HG03469 (cell line): ENCODE measurements around the gene CALR3.
A peak's percentile ranks its signal among the peaks of the same experiment; 100 is the strongest.
"Not testable (repeated sequence)": the region's sequence is repeated elsewhere in the genome, so short reads cannot be mapped to it uniquely, and the experiment has no call there.

Experiments
- ATAC-seq: cut with Tn5 transposase; IDR thresholded peaks from one replicate; pipeline ENCODE4 v1.9.1; 2021; ENCODE audit warnings: mild to moderate bottlenecking, moderate library complexity, moderate number of reproducible peaks; ENCODE audit not compliant: unreplicated experiment

Gene CALR3, protein sequence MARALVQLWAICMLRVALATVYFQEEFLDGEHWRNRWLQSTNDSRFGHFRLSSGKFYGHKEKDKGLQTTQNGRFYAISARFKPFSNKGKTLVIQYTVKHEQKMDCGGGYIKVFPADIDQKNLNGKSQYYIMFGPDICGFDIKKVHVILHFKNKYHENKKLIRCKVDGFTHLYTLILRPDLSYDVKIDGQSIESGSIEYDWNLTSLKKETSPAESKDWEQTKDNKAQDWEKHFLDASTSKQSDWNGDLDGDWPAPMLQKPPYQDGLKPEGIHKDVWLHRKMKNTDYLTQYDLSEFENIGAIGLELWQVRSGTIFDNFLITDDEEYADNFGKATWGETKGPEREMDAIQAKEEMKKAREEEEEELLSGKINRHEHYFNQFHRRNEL

DNA sequence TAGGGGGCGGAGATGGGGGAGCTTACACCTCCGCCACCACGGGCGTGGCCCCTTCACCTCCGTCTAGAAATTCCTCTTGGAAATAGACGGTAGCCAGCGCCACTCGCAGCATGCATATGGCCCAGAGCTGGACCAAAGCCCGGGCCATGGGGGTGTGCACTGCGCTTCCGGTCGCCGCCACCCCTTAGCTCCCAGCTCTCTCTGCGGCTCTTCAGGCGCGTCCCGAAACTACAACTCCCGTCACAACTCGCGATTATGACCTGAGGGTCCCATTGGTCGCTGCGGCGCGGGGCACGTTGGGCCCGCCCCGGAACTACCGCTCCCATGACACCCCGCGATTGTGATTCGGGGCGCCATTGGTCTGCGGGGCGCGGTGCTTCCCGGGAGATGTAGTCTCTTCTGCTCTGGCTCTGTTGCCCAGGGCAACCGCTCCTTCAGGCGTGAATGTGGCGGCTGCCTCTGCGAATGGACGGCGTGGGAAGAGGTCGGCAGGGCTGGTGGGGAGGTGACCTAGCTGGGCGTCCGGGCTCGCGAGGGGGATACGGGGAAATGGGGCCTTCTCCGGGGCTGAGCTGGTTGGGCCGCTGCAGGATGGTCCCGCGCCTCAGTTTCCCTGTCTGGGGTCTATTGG is at the start of gene CALR3, which contains the start of gene C19orf44:
TSS of gene CALR3 (minus strand) at position 186 of the 631 bp plus-strand sequence. CDS start at position 148, 38 bp downstream.
TSS of gene C19orf44 (plus strand) at position 413 of the 631 bp plus-strand sequence. CDS start 4,399 bp downstream, outside the sequence.
- ATAC-seq, result peak; percentile 91

DNA sequence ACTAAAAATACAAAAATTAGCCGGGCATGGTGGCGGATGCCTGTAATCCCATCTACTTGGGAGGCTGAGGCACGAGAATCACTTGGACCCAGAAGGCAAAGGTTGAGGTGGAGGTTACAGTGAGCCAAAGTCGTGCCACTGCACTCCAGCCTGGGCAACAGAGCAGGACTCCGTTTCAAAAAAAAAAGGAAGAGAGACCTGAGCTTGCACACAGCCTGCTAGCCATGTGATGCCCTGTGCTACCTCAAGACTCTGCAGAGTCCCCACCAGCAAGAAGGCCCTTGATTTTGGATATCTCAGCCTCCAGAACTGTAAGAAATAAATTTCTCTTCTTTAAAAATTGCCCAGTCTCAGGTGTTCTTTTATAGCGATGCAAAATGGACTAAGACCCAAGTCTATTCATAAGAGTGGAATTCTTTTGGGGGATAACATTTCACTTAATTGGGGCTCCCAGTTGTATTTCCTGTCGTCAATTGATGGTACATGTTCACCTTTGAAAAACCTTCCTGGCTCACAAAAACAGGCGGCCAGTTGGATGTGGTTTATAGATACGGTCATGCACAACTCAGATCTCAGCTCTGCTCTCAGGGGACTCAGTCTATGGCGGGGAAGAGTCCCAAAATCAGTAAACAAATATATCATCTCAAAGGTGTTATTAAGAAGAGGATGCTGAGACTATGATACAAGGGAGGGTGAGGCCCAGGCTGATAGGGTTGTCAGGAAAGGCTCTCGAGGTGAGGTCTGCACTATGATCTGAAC is 48.7 kb upstream of the CALR3 start:
- ATAC-seq, result no peak

DNA sequence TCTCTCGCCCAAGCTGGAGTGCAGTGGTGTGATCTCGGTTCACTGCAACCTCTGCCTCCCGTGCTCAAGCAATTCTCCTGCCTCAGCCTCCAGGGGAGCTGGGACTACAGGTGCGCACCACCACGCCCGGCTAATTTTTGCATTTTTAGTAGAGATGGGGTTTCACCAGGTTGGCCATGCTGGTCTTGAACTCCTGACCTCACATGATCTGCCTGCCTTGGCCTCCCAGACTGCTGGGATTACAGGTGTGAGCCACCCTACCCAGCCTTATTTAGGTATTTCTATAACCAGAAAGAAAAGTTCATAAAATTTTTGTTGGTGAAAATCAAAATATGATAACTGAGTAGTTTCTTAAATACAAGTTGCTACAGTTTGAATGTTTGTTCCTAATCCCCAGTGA is 47.8 kb upstream of the CALR3 start:
- not testable (repeated sequence) for ATAC-seq

DNA sequence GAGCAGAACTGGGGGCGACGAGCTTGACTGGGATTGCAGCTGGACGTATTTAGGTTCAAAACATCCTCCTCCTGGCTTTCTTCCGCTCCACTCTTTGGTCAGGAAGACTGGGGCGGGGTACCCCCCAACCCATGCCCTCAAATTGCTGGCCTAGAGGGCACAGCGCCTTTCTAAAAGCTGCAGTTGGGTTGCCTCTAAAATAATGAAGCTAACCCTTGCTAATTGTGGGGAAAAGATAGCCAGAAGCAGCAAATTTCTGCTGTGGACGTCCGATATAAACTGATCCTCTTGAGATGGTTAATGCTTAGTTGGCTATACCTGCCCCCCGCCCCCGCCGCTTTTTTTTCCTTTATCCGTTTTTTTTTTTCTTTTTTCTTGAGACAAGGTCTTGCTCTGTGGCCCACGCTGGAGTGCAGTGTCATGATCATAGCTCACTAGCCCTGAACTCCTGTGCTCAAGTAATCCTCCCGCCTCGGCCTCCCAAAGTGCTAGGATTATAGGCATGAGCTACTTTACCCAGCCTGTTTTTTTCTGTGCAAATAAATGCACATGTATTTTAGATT is 47.0 kb upstream of the CALR3 start:
- ATAC-seq, result no peak

DNA sequence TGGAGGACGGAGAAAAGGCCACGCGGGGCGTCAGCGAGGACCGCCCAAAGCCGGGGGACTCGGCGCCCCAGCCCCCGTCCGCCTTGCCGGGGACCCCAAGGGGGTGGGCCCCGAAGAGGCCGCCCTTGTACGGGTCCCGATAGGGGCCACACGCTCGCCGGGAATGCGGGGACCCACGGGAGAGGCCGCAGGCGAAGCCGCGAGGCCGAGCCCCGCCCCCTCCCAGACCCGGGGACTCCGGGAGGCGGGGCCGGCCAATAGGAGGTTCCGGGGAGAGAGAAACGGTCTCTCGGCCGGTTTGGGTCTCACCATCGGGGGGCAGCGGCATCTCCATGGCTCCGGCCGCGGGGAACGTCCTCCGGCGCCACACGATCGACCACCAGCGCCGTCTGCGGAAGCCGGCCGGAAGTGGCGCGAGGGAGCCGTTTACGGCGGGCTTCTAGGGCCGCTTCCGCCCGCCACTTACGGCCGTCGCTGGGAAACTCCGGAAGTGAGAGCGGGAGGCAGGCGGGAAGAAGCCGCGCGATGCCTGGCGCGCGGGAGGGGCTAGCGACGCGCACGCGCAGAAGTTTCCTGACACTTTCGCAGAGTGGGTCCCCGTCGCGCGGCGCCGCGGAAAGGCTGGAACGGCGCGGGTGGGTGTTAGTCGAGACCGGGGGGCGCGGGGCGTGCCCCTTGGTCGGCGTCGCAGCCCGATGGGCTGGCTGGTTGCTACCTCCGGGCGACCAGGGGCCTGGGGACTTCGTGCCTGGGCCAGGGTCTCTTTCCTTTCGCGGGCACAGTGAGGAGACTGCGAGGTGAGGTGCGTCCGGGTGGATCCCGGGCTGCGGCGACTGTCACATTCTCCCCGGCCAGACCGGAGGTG is 46.3 kb upstream of the CALR3 start, which contains the start of gene CHERP:
TSS of gene CHERP (minus strand) at position 393 of the 865 bp plus-strand sequence. CDS start at position 334, 59 bp downstream.
- peak; percentile 62 for ATAC-seq

DNA sequence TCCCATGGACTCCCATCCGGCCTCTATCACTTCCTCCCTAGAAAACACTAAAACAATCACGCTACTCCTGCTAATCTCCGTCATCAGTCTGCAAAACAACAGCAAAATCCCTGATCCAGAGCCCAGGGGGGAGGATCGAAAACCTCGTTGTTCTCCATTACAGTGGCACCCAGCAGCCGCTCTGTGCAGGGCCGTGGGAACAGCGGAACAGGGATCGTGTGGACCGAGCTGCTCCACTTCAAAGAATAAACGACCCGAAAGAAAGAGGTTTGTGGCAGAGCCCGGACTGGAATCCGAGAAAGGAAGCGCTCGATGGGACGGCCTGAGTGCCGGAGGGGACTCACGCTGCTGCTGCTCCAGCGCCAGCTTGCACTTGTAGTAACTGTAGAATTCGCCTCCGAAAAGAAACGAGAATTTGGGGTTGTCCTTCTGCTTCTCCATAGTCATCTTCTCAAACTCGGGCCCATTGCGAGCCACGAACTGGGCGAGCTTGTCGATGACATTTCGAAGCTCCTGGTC is 45.6 kb upstream of the CALR3 start:
- no peak for ATAC-seq

DNA sequence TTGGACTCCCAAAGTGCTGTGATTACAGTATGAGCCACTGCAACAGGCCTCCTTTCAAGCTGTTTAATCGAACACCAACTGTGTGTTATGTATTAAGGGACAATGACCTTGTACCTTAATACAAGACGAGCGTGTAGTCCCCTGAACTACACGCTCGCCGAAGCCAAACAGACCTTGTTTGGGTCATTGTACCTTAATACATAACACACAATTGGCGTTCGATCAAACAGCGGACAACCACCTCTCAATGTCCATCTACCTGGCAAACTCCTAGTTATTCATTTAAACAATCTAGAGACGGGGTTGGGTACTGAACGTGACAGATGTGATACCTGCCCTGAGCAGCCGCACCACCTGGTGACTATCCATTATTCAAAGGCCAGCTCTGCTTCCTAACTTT is 45.0 kb upstream of the CALR3 start:
- ATAC-seq, result no peak

DNA sequence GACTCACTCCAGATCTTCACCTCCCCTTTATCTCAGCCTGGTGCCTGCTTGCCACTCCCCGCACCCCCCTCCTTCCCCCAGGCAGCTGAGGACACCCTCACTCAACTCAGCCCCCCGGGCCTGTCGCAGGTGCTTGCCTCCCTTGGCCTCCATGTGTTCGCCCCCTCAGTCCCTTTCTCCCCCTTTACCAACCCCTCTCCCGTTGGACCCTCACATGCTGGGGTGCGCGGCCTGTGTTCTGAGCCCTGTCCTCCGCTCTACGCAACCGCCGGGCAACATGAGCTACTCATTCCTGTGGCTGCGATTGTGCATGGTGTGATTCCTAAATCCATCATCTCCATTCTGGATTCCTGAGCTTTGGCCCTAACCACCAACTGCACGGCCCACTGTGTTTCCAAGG is 41.1 kb upstream of the CALR3 start:
- ATAC-seq, result no peak

DNA sequence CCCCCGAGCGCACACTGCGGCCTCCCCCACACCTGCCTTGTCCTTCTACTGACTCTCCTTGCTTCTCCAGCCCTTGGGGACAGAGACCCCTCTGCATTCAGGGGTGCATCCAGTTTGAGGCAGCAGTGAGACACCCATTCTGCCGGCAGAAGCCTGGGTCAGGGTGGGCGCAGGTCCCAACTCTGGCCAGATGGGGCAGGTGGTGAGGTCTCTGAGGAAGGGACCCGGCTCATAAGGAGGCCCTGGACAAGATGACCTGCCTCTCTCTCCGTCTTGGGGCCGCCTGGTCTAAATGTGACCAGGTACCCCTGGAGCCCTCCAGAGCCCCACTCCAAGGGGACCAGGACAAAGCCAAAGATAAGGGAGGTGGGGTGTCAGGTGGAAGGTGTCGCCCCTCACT is 40.2 kb upstream of the CALR3 start:
- no peak for ATAC-seq

DNA sequence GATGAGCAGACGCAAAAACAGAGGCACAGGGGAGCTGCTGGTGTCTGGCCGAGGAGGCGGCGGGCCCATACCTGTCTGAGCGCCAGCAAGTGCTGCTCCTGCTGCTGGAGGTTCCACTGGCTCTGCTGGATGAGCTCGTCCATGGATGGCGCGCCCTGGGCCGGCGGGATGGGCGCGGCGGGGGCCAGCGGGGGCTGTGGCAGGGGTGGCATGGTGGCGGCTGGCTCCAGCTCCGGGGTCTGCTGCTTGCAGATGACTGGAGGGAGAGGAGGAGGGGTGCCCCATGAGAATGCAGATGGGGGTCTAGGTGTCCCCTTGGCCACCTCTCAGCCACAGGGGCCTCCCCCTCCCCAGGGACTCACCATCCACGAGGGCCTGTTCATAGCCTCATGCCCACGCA is 39.4 kb upstream of the CALR3 start:
- no peak for ATAC-seq

DNA sequence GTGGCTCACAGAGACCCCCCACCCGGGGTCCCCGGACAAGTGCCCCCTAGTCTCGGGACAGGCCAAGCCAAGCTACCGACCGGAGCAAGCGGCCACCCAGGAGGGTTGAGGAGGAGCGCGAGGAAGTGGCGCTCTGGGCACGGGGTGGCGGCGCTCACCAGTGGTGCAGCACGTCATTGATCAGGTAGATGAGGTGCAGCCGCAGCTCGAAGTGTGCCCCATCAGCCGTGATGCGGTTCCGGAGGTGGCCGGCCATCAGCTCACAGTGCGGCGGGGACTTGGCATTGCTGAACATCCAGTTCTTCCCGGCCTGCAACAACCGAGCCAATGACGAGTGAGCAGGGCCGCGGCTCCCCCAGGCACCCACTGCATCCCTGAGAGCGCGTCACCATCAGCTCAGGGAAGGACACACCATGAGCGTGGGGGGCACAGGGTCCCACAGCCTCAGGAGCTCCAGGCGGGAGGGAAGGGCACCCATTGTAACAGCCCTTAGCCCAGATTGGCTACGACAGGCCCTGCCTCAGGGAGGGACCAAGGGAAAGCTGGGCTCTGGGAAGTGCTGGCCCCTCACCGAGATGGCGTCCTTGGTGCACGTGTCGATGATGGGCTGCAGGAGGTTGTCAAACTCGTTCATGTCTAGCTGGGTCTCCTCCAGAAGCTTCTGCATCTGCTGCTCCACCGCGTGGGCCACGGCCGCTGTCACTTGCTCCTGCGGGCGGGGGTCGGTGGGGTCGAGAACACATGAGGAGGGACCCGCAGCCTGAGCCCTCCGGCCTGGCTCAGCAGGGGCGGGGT is 36.7 kb upstream of the CALR3 start:
- no peak for ATAC-seq

DNA sequence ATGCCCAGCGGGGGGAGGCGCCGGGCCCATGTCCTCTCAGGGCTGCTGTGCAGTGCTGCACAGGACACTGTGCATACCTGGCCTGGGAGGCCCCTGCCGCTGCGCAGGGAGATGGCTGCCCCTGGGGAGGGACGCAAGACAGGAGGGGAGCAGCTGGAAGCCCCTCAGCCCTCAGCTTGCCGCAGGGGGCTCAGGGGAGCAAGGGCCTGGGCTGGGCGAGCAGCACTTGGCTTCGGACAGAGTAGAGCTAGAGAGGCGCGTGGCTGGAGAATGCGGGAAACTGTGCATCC is 35.4 kb upstream of the CALR3 start:
- ATAC-seq, result no peak

DNA sequence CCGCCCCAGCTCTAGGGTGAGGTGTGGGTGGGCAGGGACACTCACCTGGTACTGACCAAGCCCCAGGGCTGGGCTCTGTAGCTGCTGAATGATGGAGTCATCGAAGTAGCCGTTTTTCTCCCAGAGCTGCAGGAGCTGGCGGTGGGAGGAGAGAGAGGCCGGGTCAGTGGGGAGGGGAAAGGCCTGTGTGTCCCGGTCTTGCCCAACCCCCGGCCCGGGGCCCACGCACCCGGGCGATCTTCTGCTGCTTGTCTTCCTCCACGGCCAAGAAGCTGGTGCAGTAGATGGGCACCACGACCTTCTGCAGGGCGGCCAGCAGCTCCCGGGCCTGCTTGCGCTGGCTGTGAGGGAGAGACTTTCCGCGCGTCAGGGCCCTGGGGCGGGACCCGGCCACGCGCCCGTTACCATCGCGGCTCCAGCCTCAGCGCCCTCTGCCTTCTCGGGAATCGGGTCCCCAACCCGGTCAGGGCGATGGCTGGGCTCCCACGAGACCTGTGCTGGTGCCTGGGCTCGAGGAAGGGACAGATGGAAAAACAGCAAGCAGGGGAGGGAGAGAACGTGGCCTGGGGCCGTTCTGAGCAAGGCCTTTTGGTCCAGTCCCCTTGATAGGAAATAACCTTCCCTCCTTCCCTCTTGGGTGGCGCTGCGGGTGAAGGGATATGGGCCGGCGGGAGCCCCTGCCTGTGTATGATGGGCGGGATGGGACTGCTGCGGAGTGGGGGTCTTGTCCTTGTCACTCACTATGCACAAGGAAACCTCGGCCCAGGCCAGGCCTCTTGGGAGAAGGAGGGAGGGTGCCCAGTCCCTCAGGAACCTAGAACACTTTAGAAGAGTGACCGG is 34.8 kb upstream of the CALR3 start:
- ATAC-seq, result no peak

DNA sequence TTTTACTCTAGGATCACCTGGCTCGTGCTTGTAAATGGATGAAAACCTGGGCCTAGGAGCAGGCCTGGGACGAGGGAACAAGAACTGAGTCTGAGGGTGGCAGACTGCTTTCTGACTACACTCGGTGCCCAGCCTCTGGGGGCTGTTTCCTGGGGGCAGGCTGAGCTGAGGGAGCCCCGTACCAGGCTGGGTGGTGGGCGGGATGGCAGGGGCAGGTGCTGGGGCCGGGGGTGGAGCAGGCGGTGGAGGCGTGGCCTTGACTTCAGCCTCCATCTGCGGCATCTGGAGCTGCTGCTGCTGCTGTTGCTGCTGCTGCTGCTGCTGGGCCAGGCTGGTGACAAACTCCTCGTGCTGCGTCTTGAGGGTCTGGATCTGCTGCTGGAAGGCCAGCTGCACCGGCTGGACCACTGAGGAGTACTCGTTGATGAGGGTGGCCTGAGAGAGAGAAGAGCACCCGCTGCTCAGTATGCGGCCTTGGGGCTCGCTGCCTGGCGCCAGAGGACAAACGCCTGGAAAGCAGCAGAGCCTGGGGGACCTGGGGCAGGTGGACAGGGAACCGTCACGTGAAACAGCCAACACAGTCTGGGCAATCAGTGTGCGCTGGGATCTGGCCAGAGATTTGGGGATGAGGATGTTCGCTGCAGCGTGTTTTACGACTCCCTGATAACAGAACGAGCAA is 33.6 kb upstream of the CALR3 start:
- no peak for ATAC-seq

DNA sequence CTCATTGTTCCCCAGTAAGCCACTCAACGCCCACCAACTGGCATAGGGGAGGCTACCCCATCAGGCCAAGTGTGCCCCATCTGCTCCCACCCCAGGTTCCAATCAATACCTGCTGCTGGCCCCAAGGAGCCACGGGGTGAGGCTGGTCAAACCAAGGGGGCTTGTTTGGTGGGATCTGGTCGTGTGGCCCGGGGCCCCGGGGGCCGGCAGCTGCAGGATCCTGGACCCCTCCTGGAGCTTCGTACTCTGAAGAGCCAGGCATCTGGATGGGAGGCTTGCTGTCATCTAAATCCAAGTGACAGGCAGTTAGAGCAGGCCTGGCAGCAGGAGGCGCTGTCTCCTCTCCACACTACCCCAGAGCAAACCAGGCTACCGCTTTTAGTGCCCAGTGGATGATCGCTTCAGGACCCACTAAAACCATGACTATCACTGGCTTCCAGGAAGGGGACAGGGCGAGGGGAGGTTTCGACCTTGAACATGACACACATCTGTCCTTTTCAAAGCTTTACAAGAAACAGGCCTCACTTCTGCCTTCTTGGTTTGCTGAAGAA is 32.1 kb upstream of the CALR3 start:
- no peak for ATAC-seq

DNA sequence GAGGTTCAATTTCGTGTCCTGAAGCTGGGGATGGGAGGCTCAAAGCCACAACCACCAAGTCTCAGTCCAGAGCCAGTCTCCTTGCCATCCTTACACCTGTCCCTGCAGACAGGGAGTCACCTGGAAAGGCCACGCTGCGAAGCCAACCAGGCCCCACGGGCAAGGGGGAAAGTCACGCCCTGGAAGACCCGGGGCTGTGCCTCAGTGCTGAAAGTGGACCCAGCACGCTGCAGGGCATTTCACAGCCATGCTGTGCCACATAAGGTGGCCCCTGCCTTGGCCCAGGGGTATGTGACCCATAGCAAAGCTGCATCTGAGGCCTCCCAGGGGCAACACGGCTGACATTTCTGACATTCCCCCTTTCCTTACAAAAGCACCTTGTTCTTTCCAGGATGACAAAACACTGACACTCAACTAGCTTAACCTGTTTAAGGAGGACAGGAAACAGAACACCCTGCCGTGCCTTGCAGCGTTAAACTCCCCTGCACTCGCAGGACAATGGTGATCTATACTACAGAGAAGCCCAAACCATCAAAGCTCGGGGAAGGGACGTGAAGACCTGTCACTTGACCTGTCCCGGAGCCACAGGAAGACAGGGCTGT is 31.5 kb upstream of the CALR3 start:
- ATAC-seq, result no peak
